Small intestine (tissue), 7 donors: ENCODE results near the gene CD40. TPM values are rescaled to one million over a fixed set of nuclear protein-coding genes. Genes with fewer than 3 reads are reported as not detected.
A peak's percentile ranks its signal among the peaks of the same experiment; 100 is the strongest.
"Not testable (repeated sequence)": the region's sequence is repeated elsewhere in the genome, so short reads cannot be mapped to it uniquely, and the experiment has no call there.

ENCODE experiments used
- DNase-seq, 2 donors: peaks; one replicate each; pipeline versions ENCODE4 v3.0.0 to v3.0.0-alpha.2; 2013
- FAIRE-seq: peaks from 2 replicates; lab custom pipeline; 2012; peaks lifted over from hg19 to GRCh38; lab: Jason Lieb, UNC
- H3K27ac ChIP-seq, 3 donors: one replicate each; pipeline ENCODE4 v1.5.1; 2013; ENCODE audit warnings: low read length in 2 of 3, mild to moderate bottlenecking in 2 of 3, control low read depth in 1 of 3, inconsistent platforms in 1 of 3, low read depth in 1 of 3, moderate library complexity in 1 of 3
- H3K27me3 ChIP-seq, 3 donors: one replicate each; pipeline ENCODE4 v1.6.1; 2013; ENCODE audit warnings: low read length in 3 of 3, inconsistent platforms in 1 of 3; ENCODE audit not compliant: control insufficient read depth in 3 of 3, insufficient read depth in 3 of 3
- H3K36me3 ChIP-seq, 3 donors: one replicate each; pipeline ENCODE4 v1.6.1; 2013; ENCODE audit warnings: low read length in 3 of 3, inconsistent platforms in 1 of 3, low read depth in 1 of 3, mild to moderate bottlenecking in 1 of 3, moderate library complexity in 1 of 3; ENCODE audit not compliant: control insufficient read depth in 3 of 3, insufficient read depth in 2 of 3
- H3K4me1 ChIP-seq, 3 donors: one replicate each; pipeline ENCODE4 v1.6.1; 2013; ENCODE audit warnings: low read length in 2 of 3, inconsistent platforms in 1 of 3, low read depth in 1 of 3, mild to moderate bottlenecking in 1 of 3, moderate library complexity in 1 of 3; ENCODE audit not compliant: control insufficient read depth in 3 of 3, insufficient read depth in 2 of 3
- H3K4me3 ChIP-seq, 3 donors: one replicate each; pipeline ENCODE4 v1.5.1; 2013; ENCODE audit warnings: low read length in 3 of 3, control low read depth in 1 of 3, inconsistent platforms in 1 of 3, low read depth in 1 of 3, mild to moderate bottlenecking in 1 of 3, moderate library complexity in 1 of 3
- H3K9me3 ChIP-seq, 2 donors: one replicate each; pipeline ENCODE4 v1.6.1; 2013; ENCODE audit warnings: low read depth in 1 of 2, low read length in 1 of 2; ENCODE audit not compliant: control insufficient read depth in 2 of 2, insufficient read depth in 1 of 2
- whole genome bisulfite sequencing, 3 donors: extraction: QIAGEN DNeasy Blood & Tissue Kit; methylation state at CpG; one replicate each; pipeline ENCODE4 v1.1.7; 2013; 5-methylcytosine and 5-hydroxymethylcytosine counted together
- polyA plus RNA-seq, 4 donors: library from polyadenylated mRNA; stranded (reverse) in 3 of 4; unstranded in 1 of 4; fragments of 200-250 nt in 3 of 4; fragments of 120-200 nt in 1 of 4; gene quantifications; one replicate each; pipeline versions ENCODE4 v1.2.1 to v1.2.3, GENCODE V29; 2013
- donor health status: healthy with polysubstance abuse.
- donor health status: control.
- donor health status: control.
- donor health status: Bipolar disorder and iron deficiency.
- donor health status: healthy.

Gene CD40
- polyA plus RNA-seq, 4 donors: 2.0 to 14.5 (median 6.5) TPM

DNA sequence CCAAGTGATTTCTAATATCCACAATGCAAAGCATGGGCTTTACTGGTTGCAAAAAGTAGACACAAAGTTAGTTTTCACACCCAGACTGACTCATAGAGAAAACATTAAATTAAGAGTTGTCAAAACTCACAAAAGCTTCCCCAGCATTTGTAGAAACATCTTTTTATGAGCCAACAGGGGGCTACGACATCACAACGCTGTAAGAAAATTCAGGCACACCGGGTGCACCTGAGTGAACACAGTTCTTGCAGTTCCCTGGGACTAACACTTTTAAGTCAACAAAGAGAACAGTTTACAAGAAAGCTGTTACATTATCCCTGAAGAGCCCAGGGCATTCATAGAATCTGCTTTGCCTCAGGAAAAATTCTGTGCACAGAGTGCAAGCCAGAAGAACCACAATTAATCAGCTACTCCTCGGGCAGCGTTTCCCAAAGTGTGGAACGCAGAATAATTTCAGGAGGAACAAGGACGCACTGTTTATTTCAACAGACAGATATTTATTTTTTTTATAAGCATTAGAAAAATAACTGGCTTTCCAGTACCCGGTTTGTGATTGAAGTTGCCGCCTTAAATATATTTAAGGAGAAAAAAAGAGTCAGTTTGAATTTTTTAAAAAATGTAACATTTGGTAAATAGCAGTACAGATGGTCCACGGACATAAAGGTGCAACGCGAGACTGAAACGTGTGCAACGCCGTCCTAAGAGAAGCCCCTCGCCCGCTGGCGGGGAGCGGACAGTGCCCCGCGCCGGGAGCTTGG, 29.5 kb upstream of the CD40 start:
- Histone ChIP-seq H3K4me3 (peak overlapping the region; percentile 71 to 91 (median 91)), H3K4me1 (peaks cover 2 to 22% (median 11%) of the 10 kb centered on the region in 3 donors), H3K36me3 (no peaks in the 10 kb centered on the region), H3K27ac (peak overlapping the region; percentile 84 to 100 (median 99)), H3K9me3 (no peaks in the 10 kb centered on the region), H3K27me3 (no peaks in the 10 kb centered on the region)
- no peak for FAIRE-seq
- WGBS, 3 donors: 2 to 3% (median 3%) methylated on average over 22 of the region's 22 CpGs
- peak in 1 of 2 donors; percentile 18 for DNase-seq

DNA sequence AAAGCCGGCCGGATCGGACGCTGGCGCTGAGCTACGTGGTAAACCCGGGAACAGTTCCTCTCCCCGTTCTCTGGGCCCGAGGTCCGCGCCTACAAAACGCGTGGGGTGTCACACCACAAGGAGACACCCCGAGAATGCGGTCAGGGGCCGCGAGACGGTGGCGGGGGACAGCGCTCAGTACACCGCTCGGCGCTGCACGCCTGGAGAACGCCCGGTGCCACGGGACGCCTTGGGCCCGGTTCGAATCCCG, 29.0 kb upstream of the CD40 start:
- Histone ChIP-seq H3K27ac (peak overlapping the region; percentile 84 to 100 (median 99)), H3K9me3 (no peaks in the 10 kb centered on the region), H3K27me3 (no peaks in the 10 kb centered on the region), H3K4me1 (peaks cover 2 to 22% (median 11%) of the 10 kb centered on the region in 3 donors), H3K36me3 (no peaks in the 10 kb centered on the region), H3K4me3 (peak overlapping the region; percentile 71 to 91 (median 91))
- WGBS, 3 donors: 0 to 1% (median 1%) methylated on average over 31 of the region's 31 CpGs
- no peak for FAIRE-seq
- DNase-seq: no peak

- H3K9me3 ChIP-seq: no peaks in the 10 kb centered on the region
- WGBS, 3 donors: 0% methylated on average over 62 to 100 of the region's 100 CpGs
- FAIRE-seq (no peak), DNase-seq (peak; percentile 94 to 99)
- H3K27me3 ChIP-seq: no peaks in the 10 kb centered on the region
- H3K36me3 ChIP-seq: no peaks in the 10 kb centered on the region
- H3K4me3 ChIP-seq: peak within 1 kb of the TSS; percentile 71 to 91 (median 91)
- peak within 1 kb of the TSS; percentile 84 to 100 (median 99) for H3K27ac ChIP-seq
- H3K4me1 ChIP-seq: peaks cover 0 to 22% (median 11%) of the 10 kb centered on the region in 3 donors
Measured at GRCh38 chr20:46089417-46090388, 28.4 kb upstream of the CD40 start, which contains the start of gene NCOA5. NCOA5 (minus strand) TSS chr20:46089962; CDS start chr20:46079424, 10,538 bp downstream.

GRCh38 chr20:46091622-46092535, 26.2 kb upstream of the CD40 start:
- H3K4me1 ChIP-seq, FAIRE-seq, DNase-seq, H3K9me3 ChIP-seq, H3K36me3 ChIP-seq, H3K27me3 ChIP-seq, H3K4me3 ChIP-seq, H3K27ac ChIP-seq: not testable (repeated sequence)
- WGBS, 3 donors: 93 to 98% (median 96%) methylated on average over 43 to 52 of the region's 52 CpGs

DNA sequence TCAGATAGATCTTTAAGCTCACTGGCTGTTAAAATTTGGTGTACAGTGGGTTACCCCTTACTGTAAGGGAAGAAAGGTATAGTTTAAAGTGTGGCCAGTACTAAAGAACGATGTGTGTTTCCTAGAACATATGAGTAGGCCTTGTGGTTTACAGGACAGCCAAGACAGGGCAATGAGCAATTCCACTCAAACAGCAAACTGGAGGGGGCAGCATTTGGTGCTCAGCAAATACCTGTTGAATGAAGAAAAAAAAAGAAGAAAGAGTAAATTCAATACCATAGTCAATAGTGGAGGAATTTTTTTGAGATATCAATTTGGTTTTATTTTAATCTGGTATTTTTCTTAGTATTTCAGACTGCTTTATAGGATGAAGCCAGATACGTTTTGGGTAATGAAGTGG, 24.6 kb upstream of the CD40 start:
- Histone ChIP-seq H3K27me3 (peaks cover 0 to 6% (median 0%) of the 10 kb centered on the region in 3 donors), H3K4me3 (no peak overlapping the region), H3K4me1 (peaks cover 0 to 1% (median 0%) of the 10 kb centered on the region in 3 donors), H3K27ac (no peak overlapping the region), H3K9me3 (no peaks in the 10 kb centered on the region), H3K36me3 (no peaks in the 10 kb centered on the region)
- 63 to 75% (median 70%) methylated on average over 2 of the region's 2 CpGs for WGBS, 3 donors
- DNase-seq (no peak), FAIRE-seq (no peak)

GRCh38 chr20:46099491-46100287, 18.4 kb upstream of the CD40 start:
- H3K4me3 ChIP-seq: no peak overlapping the region
- no peak for FAIRE-seq
- 33 to 51% (median 42%) methylated on average over 44 to 48 of the region's 48 CpGs for WGBS, 3 donors
- H3K27me3 ChIP-seq: peaks cover 0 to 31% (median 7%) of the 10 kb centered on the region in 3 donors
- H3K27ac ChIP-seq: no peak overlapping the region
- no peak for DNase-seq
- H3K4me1 ChIP-seq: no peaks in the 10 kb centered on the region
- no peaks in the 10 kb centered on the region for H3K9me3 ChIP-seq
- no peaks in the 10 kb centered on the region for H3K36me3 ChIP-seq

- not testable (repeated sequence) for H3K27ac ChIP-seq, H3K9me3 ChIP-seq, H3K4me1 ChIP-seq, H3K4me3 ChIP-seq, H3K36me3 ChIP-seq, DNase-seq, FAIRE-seq
- WGBS, 3 donors: 75 to 83% (median 80%) methylated on average over 7 of the region's 7 CpGs
- H3K27me3 ChIP-seq: peaks cover 0 to 31% (median 7%) of the 10 kb centered on the region in 3 donors
Measured at GRCh38 chr20:46100444-46100843, 17.7 kb upstream of the CD40 start.
